ENCODE results near the gene ARID5A.

GRCh38 chr2:96532641-96533291 lies 3.8 kb upstream of the ARID5A start:
- TF ChIP-seq CTCF (conservative IDR thresholded peaks at IDR 0.05; ENCODE audit: low read depth in 2 of 2): no peak
- TF ChIP-seq EZH2phosphoT487 (IDR thresholded peaks at IDR 0.05; ENCODE audit: unreplicated experiment): no peak
- TF ChIP-seq, protein P1, sequence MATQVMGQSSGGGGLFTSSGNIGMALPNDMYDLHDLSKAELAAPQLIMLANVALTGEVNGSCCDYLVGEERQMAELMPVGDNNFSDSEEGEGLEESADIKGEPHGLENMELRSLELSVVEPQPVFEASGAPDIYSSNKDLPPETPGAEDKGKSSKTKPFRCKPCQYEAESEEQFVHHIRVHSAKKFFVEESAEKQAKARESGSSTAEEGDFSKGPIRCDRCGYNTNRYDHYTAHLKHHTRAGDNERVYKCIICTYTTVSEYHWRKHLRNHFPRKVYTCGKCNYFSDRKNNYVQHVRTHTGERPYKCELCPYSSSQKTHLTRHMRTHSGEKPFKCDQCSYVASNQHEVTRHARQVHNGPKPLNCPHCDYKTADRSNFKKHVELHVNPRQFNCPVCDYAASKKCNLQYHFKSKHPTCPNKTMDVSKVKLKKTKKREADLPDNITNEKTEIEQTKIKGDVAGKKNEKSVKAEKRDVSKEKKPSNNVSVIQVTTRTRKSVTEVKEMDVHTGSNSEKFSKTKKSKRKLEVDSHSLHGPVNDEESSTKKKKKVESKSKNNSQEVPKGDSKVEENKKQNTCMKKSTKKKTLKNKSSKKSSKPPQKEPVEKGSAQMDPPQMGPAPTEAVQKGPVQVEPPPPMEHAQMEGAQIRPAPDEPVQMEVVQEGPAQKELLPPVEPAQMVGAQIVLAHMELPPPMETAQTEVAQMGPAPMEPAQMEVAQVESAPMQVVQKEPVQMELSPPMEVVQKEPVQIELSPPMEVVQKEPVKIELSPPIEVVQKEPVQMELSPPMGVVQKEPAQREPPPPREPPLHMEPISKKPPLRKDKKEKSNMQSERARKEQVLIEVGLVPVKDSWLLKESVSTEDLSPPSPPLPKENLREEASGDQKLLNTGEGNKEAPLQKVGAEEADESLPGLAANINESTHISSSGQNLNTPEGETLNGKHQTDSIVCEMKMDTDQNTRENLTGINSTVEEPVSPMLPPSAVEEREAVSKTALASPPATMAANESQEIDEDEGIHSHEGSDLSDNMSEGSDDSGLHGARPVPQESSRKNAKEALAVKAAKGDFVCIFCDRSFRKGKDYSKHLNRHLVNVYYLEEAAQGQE (IDR thresholded peaks at IDR 0.05; ENCODE audit: unreplicated experiment): no peak
- TF ChIP-seq EZH2 (IDR thresholded peaks at IDR 0.05; ENCODE audit: low read depth, unreplicated experiment): no peak
- no peak for TF ChIP-seq POLR2AphosphoS5 (IDR thresholded peaks at IDR 0.05; ENCODE audit: low read depth)
- TF ChIP-seq NANOG (IDR thresholded peaks at IDR 0.05; ENCODE audit: borderline replicate concordance): no peak
- no peak for TF ChIP-seq CREB1 (CRISPR knock-in tag; IDR thresholded peaks at IDR 0.05; ENCODE audit: low read depth)
- no peak for TF ChIP-seq ZNF114 (CRISPR knock-in tag; IDR thresholded peaks at IDR 0.05)
- no peak for TF ChIP-seq JUNB (IDR thresholded peaks at IDR 0.05; ENCODE audit: unreplicated experiment)
- TF ChIP-seq STAT1 (IDR thresholded peaks at IDR 0.05; ENCODE audit: unreplicated experiment): no peak
- TF ChIP-seq, protein P2, sequence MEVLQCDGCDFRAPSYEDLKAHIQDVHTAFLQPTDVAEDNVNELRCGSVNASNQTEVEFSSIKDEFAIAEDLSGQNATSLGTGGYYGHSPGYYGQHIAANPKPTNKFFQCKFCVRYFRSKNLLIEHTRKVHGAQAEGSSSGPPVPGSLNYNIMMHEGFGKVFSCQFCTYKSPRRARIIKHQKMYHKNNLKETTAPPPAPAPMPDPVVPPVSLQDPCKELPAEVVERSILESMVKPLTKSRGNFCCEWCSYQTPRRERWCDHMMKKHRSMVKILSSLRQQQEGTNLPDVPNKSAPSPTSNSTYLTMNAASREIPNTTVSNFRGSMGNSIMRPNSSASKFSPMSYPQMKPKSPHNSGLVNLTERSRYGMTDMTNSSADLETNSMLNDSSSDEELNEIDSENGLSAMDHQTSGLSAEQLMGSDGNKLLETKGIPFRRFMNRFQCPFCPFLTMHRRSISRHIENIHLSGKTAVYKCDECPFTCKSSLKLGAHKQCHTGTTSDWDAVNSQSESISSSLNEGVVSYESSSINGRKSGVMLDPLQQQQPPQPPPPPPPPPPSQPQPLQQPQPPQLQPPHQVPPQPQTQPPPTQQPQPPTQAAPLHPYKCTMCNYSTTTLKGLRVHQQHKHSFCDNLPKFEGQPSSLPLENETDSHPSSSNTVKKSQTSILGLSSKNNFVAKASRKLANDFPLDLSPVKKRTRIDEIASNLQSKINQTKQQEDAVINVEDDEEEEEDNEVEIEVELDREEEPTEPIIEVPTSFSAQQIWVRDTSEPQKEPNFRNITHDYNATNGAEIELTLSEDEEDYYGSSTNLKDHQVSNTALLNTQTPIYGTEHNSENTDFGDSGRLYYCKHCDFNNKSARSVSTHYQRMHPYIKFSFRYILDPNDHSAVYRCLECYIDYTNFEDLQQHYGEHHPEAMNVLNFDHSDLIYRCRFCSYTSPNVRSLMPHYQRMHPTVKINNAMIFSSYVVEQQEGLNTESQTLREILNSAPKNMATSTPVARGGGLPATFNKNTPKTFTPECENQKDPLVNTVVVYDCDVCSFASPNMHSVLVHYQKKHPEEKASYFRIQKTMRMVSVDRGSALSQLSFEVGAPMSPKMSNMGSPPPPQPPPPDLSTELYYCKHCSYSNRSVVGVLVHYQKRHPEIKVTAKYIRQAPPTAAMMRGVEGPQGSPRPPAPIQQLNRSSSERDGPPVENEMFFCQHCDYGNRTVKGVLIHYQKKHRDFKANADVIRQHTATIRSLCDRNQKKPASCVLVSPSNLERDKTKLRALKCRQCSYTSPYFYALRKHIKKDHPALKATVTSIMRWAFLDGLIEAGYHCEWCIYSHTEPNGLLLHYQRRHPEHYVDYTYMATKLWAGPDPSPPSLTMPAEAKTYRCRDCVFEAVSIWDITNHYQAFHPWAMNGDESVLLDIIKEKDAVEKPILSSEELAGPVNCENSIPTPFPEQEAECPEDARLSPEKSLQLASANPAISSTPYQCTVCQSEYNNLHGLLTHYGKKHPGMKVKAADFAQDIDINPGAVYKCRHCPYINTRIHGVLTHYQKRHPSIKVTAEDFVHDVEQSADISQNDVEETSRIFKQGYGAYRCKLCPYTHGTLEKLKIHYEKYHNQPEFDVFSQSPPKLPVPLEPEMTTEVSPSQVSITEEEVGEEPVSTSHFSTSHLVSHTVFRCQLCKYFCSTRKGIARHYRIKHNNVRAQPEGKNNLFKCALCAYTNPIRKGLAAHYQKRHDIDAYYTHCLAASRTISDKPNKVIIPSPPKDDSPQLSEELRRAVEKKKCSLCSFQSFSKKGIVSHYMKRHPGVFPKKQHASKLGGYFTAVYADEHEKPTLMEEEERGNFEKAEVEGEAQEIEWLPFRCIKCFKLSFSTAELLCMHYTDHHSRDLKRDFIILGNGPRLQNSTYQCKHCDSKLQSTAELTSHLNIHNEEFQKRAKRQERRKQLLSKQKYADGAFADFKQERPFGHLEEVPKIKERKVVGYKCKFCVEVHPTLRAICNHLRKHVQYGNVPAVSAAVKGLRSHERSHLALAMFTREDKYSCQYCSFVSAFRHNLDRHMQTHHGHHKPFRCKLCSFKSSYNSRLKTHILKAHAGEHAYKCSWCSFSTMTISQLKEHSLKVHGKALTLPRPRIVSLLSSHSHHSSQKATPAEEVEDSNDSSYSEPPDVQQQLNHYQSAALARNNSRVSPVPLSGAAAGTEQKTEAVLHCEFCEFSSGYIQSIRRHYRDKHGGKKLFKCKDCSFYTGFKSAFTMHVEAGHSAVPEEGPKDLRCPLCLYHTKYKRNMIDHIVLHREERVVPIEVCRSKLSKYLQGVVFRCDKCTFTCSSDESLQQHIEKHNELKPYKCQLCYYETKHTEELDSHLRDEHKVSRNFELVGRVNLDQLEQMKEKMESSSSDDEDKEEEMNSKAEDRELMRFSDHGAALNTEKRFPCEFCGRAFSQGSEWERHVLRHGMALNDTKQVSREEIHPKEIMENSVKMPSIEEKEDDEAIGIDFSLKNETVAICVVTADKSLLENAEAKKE (CRISPR knock-in tag; IDR thresholded peaks at IDR 0.05): no peak
